ACC112 (cell line): ENCODE results near the gene FBXO41.
"Not testable (repeated sequence)": the region's sequence is repeated elsewhere in the genome, so short reads cannot be mapped to it uniquely, and the experiment has no call there.

ENCODE experiments used
- H2AFZ ChIP-seq: fragments of 200-600 bp; sonication (generic); one replicate; pipeline ENCODE4 v1.6.0; 2017; ENCODE audit warnings: antibody characterized with exemption, low read length; ENCODE audit not compliant: unreplicated experiment
- H3K27ac ChIP-seq: fragments of 200-600 bp; sonication (generic); 2 replicates; pipeline ENCODE4 v1.5.1; 2014; ENCODE audit warnings: low read depth, mild to moderate bottlenecking, antibody characterized with exemption, low read length, moderate library complexity
- H3K27me3 ChIP-seq: fragments of 200-600 bp; sonication (generic); 2 replicates; pipeline ENCODE4 v1.6.1; 2014; ENCODE audit warnings: mild to moderate bottlenecking, antibody characterized with exemption, low read length, moderate library complexity, mixed read lengths; ENCODE audit not compliant: insufficient read depth
- H3K36me3 ChIP-seq: fragments of 200-600 bp; sonication (generic); 2 replicates; pipeline ENCODE4 v1.6.1; 2016; ENCODE audit warnings: mild to moderate bottlenecking, antibody characterized with exemption, low read length, moderate library complexity, mixed read lengths; ENCODE audit not compliant: insufficient read depth
- H3K4me1 ChIP-seq: fragments of 200-600 bp; sonication (generic); one replicate; pipeline ENCODE4 v1.6.1; 2016; ENCODE audit warnings: low read length, mixed read lengths; ENCODE audit not compliant: insufficient read depth, unreplicated experiment, control insufficient read depth
- H3K4me3 ChIP-seq: fragments of 200-600 bp; sonication (generic); 2 replicates; pipeline ENCODE4 v1.5.1; 2014; ENCODE audit warnings: mild to moderate bottlenecking, low read depth, low read length
- H3K79me2 ChIP-seq: fragments of 200-600 bp; sonication (generic); one replicate; pipeline ENCODE4 v1.6.0; 2016; ENCODE audit warnings: low read length; ENCODE audit not compliant: control insufficient read depth, unreplicated experiment, insufficient read depth

Gene FBXO41

DNA sequence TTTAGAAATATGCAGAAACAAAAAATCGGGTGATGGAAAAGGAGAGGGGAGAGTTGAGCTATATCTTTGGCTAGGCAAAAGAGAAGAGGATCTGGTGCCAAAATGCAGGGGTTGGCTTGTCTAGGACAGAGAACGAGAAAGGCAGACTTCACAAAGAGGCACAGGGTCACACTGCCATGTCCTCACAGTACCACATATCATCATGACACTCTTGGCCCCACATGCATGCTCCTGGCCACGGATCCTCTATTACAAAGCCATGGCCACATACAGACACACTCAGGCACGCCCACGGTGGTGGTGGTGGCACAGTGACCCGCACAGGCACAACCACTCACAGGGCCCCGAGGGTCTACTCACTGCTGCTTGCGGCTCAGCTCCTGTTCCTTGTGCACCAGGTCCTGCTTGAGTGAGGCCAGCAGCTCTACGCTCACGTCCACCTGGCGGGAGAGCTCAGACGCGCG lies 15.9 kb downstream of the FBXO41 start:
- Histone ChIP-seq H3K79me2 (no peaks in the 10 kb centered on the region), H3K4me1 (no peaks in the 10 kb centered on the region), H3K27ac (no peak overlapping the region), H3K36me3 (no peaks in the 10 kb centered on the region), H3K27me3 (peaks cover 10% of the 10 kb centered on the region), H3K4me3 (peak overlapping the region; percentile 56; the same call in 1 of the 2 replicates), H2AFZ (no peak overlapping the region)

DNA sequence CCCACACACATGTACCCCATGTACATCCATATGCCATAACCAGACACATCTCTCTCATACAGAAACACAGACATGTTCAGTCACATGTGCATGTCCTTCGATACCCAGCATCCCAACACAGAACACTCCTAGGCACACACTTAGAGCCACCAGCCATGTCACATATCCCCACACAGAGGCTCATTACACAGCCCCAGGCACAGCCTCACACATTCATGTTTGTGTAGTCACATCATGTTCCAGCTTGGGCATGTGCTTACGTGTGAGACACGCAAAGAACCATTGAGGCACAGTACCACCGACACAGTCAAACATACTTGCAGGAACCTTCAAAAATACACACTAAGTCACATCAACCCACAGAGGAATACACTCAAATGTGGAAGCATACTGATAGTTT lies 17.3 kb downstream of the FBXO41 start:
- peaks cover 10% of the 10 kb centered on the region for H3K27me3 ChIP-seq
- H3K4me3 ChIP-seq = no peak overlapping the region

DNA sequence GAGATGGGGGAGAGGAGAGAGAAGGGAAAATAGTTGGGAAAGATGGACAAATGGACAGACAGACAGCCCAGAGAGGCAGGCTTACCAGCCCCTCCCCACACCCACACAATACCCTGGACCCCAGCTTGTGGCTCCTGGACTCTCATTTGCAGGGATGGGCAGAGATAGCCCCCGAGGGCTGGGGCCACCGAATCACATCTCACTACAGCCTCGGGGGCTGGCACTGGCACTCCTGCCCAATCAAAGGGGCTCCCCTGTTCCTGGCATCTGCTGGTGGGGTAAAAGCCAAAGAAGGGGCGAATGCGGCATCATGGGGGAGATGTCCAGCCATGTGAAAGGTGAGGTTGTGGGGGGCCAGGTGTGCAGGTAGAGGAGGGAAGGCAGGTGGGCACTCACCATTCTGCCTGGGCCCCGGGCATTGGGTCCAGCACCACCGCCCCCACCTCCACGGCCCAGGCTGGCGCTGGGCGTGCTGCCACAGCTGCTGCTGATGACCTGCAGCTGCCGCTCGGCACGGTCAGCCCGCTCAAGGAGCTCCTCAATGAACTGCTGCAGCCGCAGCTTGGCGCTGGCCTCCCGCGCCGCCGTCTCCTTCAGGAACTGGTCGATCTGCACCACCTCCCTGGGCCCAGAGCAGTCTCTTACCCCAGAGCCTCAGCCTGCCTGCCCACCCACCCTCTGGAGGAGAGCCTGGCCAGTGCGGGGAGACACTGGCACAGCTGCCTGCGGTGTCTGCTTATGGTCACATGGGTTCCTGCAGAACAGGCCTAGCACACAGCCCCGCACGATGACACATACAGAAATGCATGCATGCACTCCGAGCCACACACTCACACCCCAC lies 18.0 kb downstream of the FBXO41 start:
- Histone ChIP-seq H3K27ac (no peak overlapping the region), H2AFZ (no peak overlapping the region), H3K79me2 (no peaks in the 10 kb centered on the region), H3K27me3 (peaks cover 10% of the 10 kb centered on the region), H3K4me3 (no peak overlapping the region), H3K4me1 (no peaks in the 10 kb centered on the region), H3K36me3 (no peaks in the 10 kb centered on the region)

More for the DNA sequence above, 17.3 kb downstream of the FBXO41 start:
- no peaks in the 10 kb centered on the region for H3K79me2 ChIP-seq
- H2AFZ ChIP-seq = no peak overlapping the region
- no peaks in the 10 kb centered on the region for H3K36me3 ChIP-seq
- no peak overlapping the region for H3K27ac ChIP-seq
- H3K4me1 ChIP-seq = no peaks in the 10 kb centered on the region

DNA sequence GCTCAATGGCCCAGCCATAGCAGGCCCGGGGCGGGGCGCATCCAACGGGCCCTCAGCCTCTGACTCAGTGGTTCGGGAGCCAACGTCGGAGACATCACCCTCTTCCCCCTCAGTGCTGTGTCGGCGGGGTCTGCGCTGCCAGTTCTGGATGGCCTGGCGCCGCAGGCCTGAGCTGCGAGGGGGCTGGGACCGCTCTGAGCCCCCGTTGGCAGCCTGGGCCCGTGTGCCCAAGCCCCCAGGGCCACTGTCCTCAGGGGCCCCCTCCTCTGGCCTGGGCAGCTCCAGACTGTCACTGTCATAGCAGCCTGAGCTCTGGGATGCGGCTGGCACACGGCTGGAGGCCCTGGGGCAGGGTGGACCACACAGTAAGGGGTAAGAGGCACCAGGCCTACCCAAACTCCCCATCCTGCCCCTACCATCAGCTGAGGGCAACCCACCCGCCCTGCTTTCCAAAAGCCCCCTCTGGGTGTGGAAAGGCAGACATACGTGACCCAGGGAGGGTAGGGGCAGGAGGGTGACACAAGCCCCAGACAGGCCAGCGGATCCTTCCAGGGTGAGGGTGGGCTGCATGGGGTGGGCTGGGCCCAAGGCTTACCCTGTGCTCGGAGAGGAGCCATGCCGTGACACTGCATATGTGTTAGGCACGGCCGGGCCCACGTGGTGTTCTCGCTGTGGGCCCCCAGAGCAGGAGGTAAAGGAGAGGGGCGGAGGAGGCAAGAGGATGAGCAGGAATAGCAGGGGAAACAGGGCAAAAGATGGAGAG lies 18.8 kb downstream of the FBXO41 start:
- Histone ChIP-seq H3K27me3 (peaks cover 10% of the 10 kb centered on the region), H3K4me3 (no peak overlapping the region), H3K36me3 (no peaks in the 10 kb centered on the region), H3K27ac (no peak overlapping the region), H3K79me2 (no peaks in the 10 kb centered on the region), H3K4me1 (no peaks in the 10 kb centered on the region), H2AFZ (no peak overlapping the region)

DNA sequence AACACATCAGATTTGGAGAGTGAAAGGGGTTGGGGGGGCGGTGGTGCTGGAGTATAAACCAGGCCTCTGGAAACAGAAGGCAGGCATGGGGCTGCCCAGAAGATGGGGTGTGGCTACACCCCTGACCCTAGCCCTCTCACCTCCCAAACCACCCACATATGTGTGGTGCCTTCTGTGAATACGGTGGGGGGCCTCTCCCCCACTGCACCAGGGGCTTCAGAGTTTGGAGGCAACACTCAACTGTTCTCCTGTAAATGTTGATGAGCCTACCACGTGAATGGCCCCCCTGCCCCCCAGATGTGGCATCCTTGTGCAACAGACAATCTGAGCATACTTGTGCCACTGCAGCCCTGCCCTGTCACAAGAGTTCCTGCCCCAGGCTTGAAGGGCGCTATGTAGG lies 19.5 kb downstream of the FBXO41 start:
- H3K4me3 ChIP-seq = no peak overlapping the region
- no peak overlapping the region for H3K27ac ChIP-seq
- no peaks in the 10 kb centered on the region for H3K79me2 ChIP-seq
- H3K4me1 ChIP-seq = no peaks in the 10 kb centered on the region
- H2AFZ ChIP-seq = no peak overlapping the region
- no peaks in the 10 kb centered on the region for H3K36me3 ChIP-seq
- H3K27me3 ChIP-seq = peaks cover 10% of the 10 kb centered on the region

DNA sequence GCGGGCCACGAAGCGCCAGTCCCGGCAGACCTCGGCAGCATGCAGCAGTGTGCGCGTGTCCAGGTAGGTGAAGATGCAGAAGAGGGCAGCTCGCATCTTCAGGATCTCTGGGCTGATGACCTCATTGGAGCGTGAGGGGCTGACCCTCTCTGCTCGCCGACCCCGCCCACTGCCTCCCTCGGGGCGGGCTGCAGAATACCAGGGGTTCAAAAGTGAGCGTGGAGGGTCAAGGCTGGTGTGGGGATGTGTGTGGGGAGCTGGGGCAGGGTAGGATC lies 20.0 kb downstream of the FBXO41 start:
- H3K36me3 ChIP-seq = no peaks in the 10 kb centered on the region
- H3K4me3 ChIP-seq = no peak overlapping the region
- H3K27ac ChIP-seq = no peak overlapping the region
- H2AFZ ChIP-seq = no peak overlapping the region
- H3K27me3 ChIP-seq = peaks cover 8% of the 10 kb centered on the region; the same call in 1 of the 2 replicates
- no peaks in the 10 kb centered on the region for H3K4me1 ChIP-seq
- H3K79me2 ChIP-seq = no peaks in the 10 kb centered on the region

DNA sequence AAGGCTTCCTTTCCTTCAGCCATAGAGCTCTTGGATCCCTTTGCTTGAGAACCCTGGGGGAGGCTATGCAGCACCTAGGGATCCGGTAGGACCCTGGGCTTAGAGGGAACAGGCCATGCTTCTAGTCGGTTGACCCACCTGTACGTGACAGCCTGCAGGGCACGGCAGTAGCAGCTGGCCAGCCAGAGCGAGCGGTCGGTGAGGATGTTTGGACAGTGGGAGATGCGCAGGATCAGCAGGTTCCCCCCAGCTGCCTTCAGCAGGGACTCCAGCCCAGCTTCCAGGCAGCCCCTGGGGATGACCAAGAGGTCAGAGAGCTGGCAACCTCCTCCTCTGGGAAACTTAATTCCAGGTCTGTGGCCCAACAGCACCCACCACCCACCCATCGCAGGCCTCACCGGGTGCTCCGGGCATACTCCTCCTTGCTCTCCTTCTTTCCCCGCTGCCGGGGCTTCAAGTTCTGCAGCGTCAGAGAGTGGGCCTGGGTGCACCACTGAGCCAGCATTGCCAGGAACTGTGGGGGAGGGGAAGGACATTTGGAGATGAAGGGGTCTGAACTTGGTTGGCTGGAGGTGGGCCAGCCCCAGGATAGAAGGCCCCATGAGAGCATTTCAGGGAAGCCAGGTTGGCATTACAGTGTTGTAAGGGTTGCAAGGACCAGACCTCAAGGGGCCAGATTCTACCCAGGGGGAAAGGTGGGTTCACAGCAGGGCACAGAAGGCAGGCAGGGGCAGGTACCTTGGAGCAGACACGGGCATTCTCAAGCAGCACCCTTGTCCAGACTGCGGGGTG lies 20.5 kb downstream of the FBXO41 start:
- H2AFZ ChIP-seq = no peak overlapping the region
- H3K4me1 ChIP-seq = no peaks in the 10 kb centered on the region
- H3K4me3 ChIP-seq = no peak overlapping the region
- H3K27me3 ChIP-seq = peaks cover 4% of the 10 kb centered on the region; the same call in 1 of the 2 replicates
- no peaks in the 10 kb centered on the region for H3K79me2 ChIP-seq
- no peak overlapping the region for H3K27ac ChIP-seq
- H3K36me3 ChIP-seq = no peaks in the 10 kb centered on the region

DNA sequence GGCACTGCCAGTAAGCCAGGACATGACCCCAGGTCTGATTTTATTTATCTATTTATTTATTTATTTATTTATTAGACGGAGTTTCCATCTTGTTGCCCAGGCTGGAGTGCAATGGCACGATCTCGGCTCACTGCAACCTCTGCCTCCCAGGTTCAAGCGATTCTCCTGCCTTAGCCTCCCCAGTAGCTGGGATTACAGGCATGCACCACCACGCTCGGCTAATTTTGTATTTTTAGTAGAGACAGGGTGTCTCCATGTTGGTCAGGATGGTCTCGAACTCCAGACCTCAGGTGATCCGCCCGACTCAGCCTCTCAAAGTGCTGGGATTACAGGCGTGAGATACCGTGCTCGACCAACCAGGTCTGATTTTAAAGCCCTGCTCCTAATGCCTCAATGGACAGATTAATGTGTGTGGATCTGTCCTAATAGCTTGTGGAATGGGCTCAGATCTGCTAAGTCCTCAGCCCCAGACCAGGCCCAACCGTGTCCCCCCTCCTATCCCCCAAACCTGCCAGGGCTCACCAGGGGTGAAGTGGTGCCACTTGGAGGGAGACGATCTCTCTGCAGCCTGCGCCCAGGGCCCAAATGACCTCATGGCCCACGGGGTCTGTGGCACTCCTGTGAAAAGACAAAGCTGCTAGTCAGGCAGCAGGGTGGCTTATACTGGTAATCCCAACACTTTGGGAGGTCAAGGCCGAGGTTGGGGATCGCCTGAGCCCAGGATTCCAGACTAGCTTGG lies 21.4 kb downstream of the FBXO41 start:
- H3K4me1 ChIP-seq, H3K27me3 ChIP-seq, H3K79me2 ChIP-seq, H3K27ac ChIP-seq, H2AFZ ChIP-seq, H3K36me3 ChIP-seq, H3K4me3 ChIP-seq: not testable (repeated sequence)

DNA sequence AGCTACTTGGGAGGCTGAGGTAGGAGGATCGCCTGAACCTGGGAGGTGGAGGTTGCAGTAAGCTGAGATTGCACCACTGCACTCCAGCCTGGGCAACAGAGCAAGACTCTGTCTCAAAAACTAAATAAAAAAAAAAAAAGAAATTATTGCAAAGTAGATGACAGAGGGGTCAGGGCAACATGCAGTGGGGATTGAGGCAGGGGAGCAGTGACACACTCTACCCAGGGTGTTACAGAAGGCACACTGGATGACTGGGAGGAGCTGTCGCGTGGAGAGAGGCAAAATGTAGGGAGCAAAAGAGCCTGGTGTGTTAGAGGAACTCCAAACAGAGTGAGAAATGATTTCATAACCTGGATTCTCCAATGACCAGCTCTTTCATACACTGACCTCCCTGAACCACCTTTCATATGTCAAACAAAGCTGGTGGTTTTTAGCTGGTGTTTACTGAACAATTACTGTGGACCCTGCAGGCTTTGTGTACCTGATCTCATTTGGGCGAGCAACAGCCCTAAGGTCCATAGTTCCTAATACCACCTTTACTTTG lies 22.1 kb downstream of the FBXO41 start:
- no peaks in the 10 kb centered on the region for H3K27me3 ChIP-seq
- H2AFZ ChIP-seq = no peak overlapping the region
- H3K27ac ChIP-seq = no peak overlapping the region
- H3K4me3 ChIP-seq = no peak overlapping the region
- H3K36me3 ChIP-seq = no peaks in the 10 kb centered on the region
- no peaks in the 10 kb centered on the region for H3K4me1 ChIP-seq
- no peaks in the 10 kb centered on the region for H3K79me2 ChIP-seq
